Superior temporal gyrus (tissue), 1 donor: ENCODE measurements around the gene ARMC2.
A peak's percentile ranks its signal among the peaks of the same experiment; 100 is the strongest.
"Not testable (repeated sequence)": the region's sequence is repeated elsewhere in the genome, so short reads cannot be mapped to it uniquely, and the experiment has no call there.

Experiments used
- DNase-seq: peaks from one replicate; pipeline ENCODE4 v3.0.0-alpha.2; 2016; ENCODE audit errors: extremely low spot score

The ARMC2 gene

GRCh38 chr6:108872141-108872557 lies 23.9 kb downstream of the ARMC2 start:
- DNase-seq: peak; percentile 55

- DNase-seq: no peak
Measured at GRCh38 chr6:108872575-108872974, 24.4 kb downstream of the ARMC2 start.

GRCh38 chr6:108873251-108873650 lies 25.0 kb downstream of the ARMC2 start:
- DNase-seq: no peak

DNA sequence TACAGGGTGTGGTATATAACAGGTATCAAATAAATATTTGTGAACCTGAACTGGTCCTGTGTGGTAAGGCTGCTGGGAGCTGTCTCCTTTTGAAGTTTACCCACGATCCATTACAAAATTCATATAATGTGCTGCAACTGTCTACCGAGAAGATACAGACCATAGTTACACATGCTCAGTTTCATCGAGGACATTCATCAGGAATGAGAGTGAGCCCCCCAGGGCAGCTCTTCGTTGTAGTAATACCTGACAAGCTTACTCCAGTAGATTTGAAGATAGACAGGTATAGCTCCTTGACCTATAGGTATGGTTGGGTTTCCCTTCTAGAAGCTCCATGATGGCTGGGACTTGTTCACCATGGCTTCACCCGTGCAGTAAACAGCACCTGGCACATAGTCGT lies 25.7 kb downstream of the ARMC2 start:
- DNase-seq: no peak

DNA sequence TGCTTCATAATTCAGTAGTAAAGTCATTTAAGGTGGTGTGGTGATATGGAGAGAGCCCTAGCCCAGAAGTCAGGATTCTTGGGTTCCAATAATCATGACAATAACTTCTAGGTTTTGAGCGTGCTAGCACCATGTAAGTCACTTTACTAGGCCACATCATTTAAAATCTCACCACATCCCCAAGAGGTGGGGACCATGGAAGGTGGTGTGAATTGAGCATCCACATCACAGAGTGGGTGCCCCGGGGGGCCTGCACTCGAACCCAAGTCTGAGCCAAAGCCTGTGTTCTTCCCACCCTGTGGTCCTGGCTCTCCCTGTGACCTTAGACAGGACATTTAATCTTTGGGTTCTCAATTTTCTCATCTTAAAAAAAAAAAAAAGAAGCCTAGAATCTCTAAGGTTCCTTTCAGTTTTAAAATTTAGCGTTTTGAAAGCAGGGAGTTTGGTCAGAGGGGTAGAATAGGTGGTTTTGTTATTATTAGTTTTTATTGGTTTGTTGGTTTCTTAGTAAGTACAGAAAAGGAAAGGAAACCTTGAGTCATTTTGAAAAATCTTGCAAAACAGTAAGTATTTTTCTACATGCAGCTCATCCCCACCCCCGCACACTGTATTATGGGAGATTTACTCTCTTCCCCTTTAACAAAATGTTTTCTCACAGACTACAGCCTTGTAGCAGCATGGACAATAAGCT lies 26.4 kb downstream of the ARMC2 start:
- no peak for DNase-seq

GRCh38 chr6:108875161-108875555 lies 26.9 kb downstream of the ARMC2 start:
- no peak for DNase-seq

GRCh38 chr6:108877046-108877751 lies 29.0 kb downstream of the ARMC2 start:
- no peak for DNase-seq

- no peak for DNase-seq
Measured at GRCh38 chr6:108878942-108879341, 30.7 kb downstream of the ARMC2 start.

DNA sequence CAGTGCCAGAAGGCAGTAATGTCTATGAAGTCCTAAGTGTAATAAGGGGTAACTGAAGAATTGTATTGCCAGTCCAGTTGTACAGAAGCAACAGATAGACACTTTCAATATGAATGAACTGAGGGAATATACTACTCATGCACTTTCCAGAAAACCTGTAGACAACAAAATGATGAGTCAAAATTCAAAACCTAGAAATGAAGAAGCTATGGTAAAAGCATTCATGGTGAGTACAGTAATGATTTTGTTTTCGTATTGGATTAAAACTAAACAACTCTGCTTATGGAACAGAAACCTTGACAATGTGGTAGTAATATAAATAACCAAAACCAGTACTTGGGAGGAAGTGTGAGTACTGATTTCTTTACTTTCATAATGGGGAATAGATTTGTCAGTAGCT lies 35.0 kb downstream of the ARMC2 start:
- DNase-seq: no peak

DNA sequence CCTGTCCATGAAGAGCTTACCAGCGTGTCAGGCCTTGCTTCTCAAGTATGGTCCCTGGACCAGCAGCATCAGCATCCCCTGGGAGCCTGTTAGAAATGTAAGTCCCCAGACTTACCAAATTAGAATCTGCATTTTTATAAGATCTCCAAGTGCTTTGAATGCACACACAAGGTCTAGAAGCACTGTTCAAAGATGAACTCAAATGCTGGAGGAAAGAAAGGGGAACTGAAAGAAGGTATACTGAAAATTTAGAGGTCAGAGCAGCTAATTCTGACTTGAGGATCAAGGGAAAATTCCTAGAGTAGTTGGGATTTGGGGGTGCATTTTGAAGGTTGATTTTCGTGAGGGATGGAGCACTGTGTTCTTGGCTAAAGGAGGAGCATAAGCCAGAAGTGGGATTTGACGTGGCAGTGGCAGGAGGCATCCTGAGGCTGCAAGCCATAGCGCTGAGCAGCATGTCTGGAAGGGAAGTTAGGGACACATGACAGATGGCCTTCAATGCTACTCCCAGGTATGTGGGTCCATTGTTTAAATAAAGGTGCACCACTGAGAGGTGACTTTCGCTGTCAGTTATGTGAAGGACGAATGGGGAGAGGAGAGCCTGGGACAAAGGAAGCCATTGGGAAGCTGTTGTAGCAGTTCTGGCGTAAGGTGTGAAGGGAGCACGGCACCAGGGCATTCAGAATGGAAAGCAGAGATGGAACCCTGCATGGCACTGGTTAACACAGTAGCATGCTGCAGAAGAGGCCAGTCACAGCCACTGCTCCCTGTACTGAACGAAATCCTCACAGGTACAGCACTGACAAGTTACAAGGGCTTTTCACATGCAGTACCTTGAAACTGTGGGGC lies 36.2 kb downstream of the ARMC2 start:
- DNase-seq: no peak

DNA sequence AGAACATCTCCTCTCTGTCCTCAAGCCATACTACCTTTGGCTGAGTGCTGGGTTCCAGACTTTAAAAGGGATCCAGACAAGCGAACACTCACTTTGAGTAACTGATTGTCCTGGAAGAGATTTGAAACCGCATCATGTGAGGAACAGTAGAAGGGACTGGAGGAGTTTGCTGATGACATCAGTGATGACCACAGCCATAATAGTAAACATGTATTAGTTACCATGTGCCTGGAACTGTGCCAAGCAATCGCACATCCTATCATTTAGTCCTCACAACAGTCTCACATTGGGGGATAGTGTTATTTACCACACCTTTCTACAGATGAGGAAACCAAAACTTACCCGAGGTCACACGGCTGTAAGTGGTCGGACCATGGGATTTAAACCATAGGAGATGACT lies 39.8 kb downstream of the ARMC2 start:
- no peak for DNase-seq

GRCh38 chr6:108888745-108889144 lies 40.5 kb downstream of the ARMC2 start:
- DNase-seq: no peak

DNA sequence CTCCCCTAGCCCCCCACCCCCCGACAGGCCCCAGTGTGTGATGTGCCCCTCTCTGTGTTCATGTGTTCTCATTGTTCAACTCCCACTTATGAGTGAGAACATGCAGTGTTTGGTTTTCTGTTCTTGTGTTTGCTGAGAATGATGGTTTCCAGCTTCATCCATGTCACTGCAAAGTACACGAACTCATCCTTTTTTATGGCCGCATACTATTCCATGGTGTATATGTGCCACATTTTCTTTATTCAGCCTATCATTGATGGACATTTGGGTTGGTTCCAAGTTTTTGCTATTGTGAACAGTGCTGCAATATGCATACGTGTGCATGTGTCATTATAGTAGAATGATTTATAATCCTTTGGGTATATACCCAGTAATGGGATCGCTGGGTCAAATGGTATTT lies 42.7 kb downstream of the ARMC2 start:
- DNase-seq: not testable (repeated sequence)

- no peak for DNase-seq
Measured at GRCh38 chr6:108895571-108895970, 47.3 kb downstream of the ARMC2 start.

DNA sequence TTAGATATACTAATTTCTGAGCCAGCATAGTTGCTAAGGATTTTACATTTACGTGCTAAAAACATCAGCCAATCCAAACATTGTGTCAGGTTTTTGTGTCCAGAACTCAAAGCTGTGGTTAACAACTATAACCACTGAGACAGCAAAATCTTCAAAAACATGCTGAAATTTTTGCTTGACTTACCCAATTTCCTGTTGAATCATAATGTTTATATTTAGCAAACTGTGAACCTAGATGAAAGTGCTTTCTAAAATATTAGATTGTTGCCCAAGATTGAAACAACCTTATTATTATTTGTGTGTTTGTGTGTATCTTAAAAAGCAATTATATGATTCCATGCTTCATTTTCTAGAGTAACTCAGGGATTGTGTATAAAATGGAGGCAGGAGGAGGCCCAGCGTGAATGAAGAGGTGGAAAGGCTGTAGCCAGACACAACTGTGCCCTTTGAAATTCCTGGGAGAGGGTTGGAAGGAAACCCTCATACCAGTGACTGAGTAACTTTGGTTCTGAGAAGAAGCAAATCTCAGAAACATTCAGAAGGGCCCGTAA lies 48.0 kb downstream of the ARMC2 start:
- DNase-seq: no peak

- no peak for DNase-seq
Measured at GRCh38 chr6:108897371-108897770, 49.1 kb downstream of the ARMC2 start.

DNA sequence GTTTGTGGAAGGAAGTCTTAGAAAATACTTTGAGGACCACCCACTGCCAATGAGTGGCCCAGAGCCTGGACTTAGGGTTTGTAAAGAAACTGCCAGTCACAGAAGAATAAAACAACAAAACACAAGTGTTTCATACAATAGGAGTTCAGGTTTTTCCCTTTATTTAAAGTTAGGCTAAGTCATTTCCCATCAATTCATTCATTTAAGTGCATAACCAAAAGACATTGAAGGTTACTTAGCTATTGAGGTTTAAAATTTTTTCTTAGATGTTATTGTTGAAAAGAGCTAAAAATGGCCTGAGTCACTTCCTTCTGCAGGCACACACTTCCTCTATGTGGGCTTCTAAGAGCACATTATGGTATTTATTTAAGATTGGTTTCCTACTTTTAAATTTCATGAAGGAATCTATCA lies 54.2 kb downstream of the ARMC2 start:
- DNase-seq: no peak

DNA sequence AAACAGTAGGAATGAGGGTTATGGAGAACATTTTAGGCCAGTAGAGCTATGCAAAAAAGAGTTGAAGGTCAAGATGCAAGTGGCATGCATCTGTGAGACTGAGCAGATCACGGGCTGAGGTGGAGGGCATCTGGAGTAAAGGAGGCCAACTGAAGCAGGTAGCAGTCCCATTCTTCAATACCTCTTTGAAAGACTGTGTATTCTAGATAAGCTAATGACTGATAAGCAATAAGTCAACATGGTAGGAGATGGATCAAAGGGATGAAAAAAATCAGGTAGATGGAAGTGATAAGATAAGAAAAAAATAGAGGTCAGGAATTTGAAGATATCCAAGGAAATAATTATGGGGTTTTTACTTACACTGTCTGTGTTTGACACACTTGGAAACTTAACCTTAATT lies 55.6 kb downstream of the ARMC2 start:
- no peak for DNase-seq

- DNase-seq: no peak
Measured at GRCh38 chr6:108904741-108905140, 56.5 kb downstream of the ARMC2 start.

DNA sequence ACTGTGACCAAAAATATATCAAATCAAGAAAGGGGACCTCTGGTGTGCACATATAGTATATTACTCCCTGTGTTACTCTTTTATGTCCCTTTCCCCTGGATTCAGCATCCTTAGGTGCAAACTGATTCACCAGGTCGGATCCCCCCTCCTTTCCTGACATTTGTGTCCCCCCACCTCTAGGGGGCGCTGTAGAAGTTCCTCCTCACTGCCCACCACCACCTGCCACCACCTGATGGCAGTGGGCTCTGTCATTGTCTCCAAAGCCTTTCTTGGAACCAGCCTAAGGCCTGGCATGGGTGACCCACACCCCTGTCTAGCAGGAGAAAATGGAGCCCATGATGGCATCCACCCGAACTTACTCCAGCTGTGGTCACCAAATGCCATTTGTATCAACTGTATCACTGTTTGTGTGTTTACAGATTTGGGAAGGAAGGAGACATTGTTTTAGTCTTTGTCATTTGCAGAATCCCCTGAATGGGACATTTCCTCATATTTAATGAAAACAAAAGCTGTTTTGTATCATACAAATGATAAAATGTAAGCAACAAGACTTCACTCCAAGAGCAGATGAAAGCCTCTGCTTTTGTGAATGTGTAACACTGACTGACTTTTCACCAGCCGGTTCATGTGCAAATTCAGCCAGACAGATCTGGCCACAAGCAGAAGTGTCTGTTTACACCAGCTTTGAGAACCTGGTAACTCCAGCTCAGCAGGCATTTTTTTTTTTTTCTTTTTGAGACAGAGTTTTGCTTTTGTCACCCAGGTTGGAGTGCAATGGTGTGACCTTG lies 66.2 kb downstream of the ARMC2 start:
- no peak for DNase-seq

DNA sequence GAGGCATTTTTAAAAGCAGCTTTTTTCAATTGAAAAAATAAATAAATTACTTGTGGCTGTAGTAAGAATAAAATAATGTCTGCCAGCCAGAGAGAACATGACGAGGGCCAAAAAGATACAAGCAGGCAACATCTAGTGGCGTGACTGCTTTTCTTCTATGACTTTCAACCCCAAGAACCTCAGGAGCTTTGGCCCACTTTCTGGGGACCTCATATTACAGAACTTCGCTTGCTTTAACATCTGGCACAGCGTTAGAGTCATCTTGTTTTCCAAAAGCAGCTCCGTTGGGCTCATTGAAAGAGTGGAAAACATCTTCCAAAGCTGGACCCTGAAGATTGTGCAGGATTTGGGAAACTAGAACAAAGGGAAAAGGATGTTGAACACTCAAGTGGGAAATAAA lies 67.0 kb downstream of the ARMC2 start:
- DNase-seq: no peak
